HepG2 (cell line): ENCODE measurements around the gene ARGLU1.

Experiments used
- ATRX ChIP-seq: sonication (generic); formaldehyde crosslinking; IDR thresholded peaks from 2 replicates; pipeline ENCODE4 v1.4.0; 2020; ENCODE audit warnings: missing genetic modification reagents, borderline replicate concordance
- KLF9 ChIP-seq: IDR thresholded peaks from 2 replicates; pipeline ENCODE4 v1.6.1; 2016; ENCODE audit warnings: low read depth
- NCOR1 ChIP-seq: fragments of 200-600 bp; sonication (generic); IDR thresholded peaks from 2 replicates; pipeline ENCODE4 v1.7.0; 2017; ENCODE audit warnings: antibody characterized with exemption, low read length, borderline replicate concordance
- SRF ChIP-seq: IDR thresholded peaks from 2 replicates; pipeline ENCODE4 v1.6.1; 2011; ENCODE audit warnings: mild to moderate bottlenecking, low read depth, low read length, moderate library complexity
- USF2 ChIP-seq, 2 experiments: sonication (generic) in 1 of 2; formaldehyde crosslinking in 1 of 2; IDR thresholded peaks; 2 replicates each; pipeline versions ENCODE4 v1.5.1 to v1.6.1; 2011 to 2020; ENCODE audit warnings: borderline replicate concordance in 1 of 2, low read depth in 1 of 2, low read length in 1 of 2, mild to moderate bottlenecking in 1 of 2, missing genetic modification reagents in 1 of 2, moderate library complexity in 1 of 2
- ZSCAN29 ChIP-seq: sonication (generic); formaldehyde crosslinking; conservative IDR thresholded peaks from 2 replicates; pipeline ENCODE4 v1.4.0; 2020; ENCODE audit warnings: mild to moderate bottlenecking, missing genetic modification reagents

- TF ChIP-seq SRF (no peak), ZSCAN29 (CRISPR knock-in tag) (no peak), NCOR1 (no peak), ATRX (CRISPR knock-in tag) (no peak), KLF9 (no peak), USF2 (IDR thresholded peaks at IDR 0.05; ENCODE audit: low read depth, low read length) (no peak), USF2 (CRISPR knock-in tag; IDR thresholded peaks at IDR 0.05; ENCODE audit: borderline replicate concordance) (no peak)
These were observed 38.3 kb downstream of the ARGLU1 start for GRCh38 chr13:106529415-106530170.
